CD4-positive, alpha-beta T cell (primary cell): Measurements from ENCODE around the gene MTUS2. TPM values are rescaled to one million over a fixed set of nuclear protein-coding genes. Genes with fewer than 3 reads are reported as not detected.

Experiments used
- ATAC-seq: fragments of 200-7000 bp; cut with Tn5 transposase; one replicate; pipeline ENCODE4 v1.10.0; 2022; ENCODE audit warnings: mild to moderate bottlenecking; ENCODE audit not compliant: poor library complexity
- CTCF ChIA-PET: fragments of 350-600 bp; sonication (Branson Sonifier 250); formaldehyde crosslinking; loops from one replicate; lab custom pipeline; 2021; ENCODE audit warnings: antibody characterized with exemption, inconsistent platforms; lab: Charles Lee
- POLR2A ChIA-PET: fragments of 350-600 bp; sonication (Branson Sonifier 250); formaldehyde crosslinking; loops from one replicate; lab custom pipeline; 2021; ENCODE audit warnings: antibody characterized with exemption, inconsistent platforms; lab: Charles Lee
- DNase-seq, 14 experiments: peaks; one replicate each; pipeline ENCODE4 v3.0.0-alpha.2; 2013 to 2020; ENCODE audit warnings: mixed read lengths in 2 of 14
- H3K27ac ChIP-seq, 2 donors: one replicate each; pipeline versions ENCODE4 v1.5.1 to v1.7.0; 2013; ENCODE audit warnings: low read length in 2 of 2, low read depth in 1 of 2, mild to moderate bottlenecking in 1 of 2
- H3K27me3 ChIP-seq, 2 experiments: 1 replicate in 1 of 2; 2 replicates in 1 of 2; pipeline versions ENCODE4 v1.6.1 to v1.7.0; 2013; ENCODE audit warnings: low read length in 2 of 2, control low read depth in 1 of 2, mild to moderate bottlenecking in 1 of 2, moderate library complexity in 1 of 2; ENCODE audit not compliant: insufficient read depth in 2 of 2, control insufficient read depth in 1 of 2
- H3K36me3 ChIP-seq: one replicate; pipeline ENCODE4 v1.6.1; 2013; ENCODE audit warnings: low read length, control low read depth; ENCODE audit not compliant: insufficient read depth
- H3K4me1 ChIP-seq: one replicate; pipeline ENCODE4 v1.6.1; 2013; ENCODE audit warnings: low read length, control low read depth; ENCODE audit not compliant: insufficient read depth
- H3K4me3 ChIP-seq: one replicate; pipeline ENCODE4 v1.5.1; 2013; ENCODE audit warnings: mild to moderate bottlenecking, low read length, moderate library complexity
- H3K9me3 ChIP-seq, 2 experiments: 1 replicate in 1 of 2; 2 replicates in 1 of 2; pipeline versions ENCODE4 v1.6.1 to v1.7.0; 2013; ENCODE audit warnings: low read length in 2 of 2, mild to moderate bottlenecking in 2 of 2, control low read depth in 1 of 2, moderate library complexity in 1 of 2; ENCODE audit not compliant: control insufficient read depth in 1 of 2, insufficient read depth in 1 of 2
- H3K27ac Mint-ChIP-seq: one replicate; pipeline ENCODE4 v1.8.0; 2020; ENCODE audit warnings: mixed read lengths
- H3K27me3 Mint-ChIP-seq: one replicate; pipeline ENCODE4 v1.8.0; 2021; ENCODE audit warnings: mixed read lengths
- H3K36me3 Mint-ChIP-seq: one replicate; pipeline ENCODE4 v1.8.0; 2021; ENCODE audit warnings: low read depth, mixed read lengths
- H3K4me1 Mint-ChIP-seq: one replicate; pipeline ENCODE4 v1.8.0; 2021; ENCODE audit warnings: low read depth, mixed read lengths
- H3K4me3 Mint-ChIP-seq: one replicate; pipeline ENCODE4 v1.8.0; 2020; ENCODE audit warnings: mild to moderate bottlenecking, mixed read lengths
- H3K9me3 Mint-ChIP-seq: one replicate; pipeline ENCODE4 v1.8.0; 2020; ENCODE audit warnings: mixed read lengths
- intact Hi-C, 2 experiments: fragments of 100-400 bp; cut with DNase I in 1 of 2; cut with micrococcal nuclease in 1 of 2; formaldehyde crosslinking; loops; one replicate each; pipeline versions ENCODE4 v1.15.1 to v1.9.0; 2023 to 2025; cut with DNase I, micrococcal nuclease
- total RNA-seq, 174 experiments: library from RNA in 2 of 174; stranded (reverse) in 2 of 174; gene quantifications; one replicate each; pipeline ENCODE4 v1.2.3 and lab custom pipeline; 2021 to 2026
- TF ChIP-seq, protein P1 (sequence below): fragments of 200-600 bp; IDR thresholded peaks from one replicate; pipeline ENCODE4 v1.8.0; 2022; ENCODE audit warnings: antibody characterized with exemption, mild to moderate bottlenecking

The MTUS2 gene
- total RNA-seq, 2 experiments from 2014 or later = 0.38 to 0.81 TPM

DNA sequence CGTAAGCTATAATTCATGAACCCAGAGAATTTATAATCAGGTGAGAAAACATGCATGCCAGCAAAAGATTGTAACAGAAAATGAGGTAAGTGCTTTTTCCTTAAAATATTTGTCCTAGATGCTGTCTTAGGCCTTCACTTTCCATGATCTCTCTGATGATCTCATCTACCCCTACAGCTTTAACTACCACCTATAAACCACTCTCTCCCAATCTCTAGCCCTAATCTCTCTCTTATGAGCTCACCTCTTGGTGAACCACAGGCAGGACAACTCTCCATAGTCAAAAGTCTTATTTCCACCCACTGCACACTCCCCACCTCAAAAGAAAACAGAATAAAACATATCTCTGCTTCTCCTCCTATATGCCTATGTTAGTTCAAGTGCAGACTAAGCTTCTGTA lies 638.3 kb downstream of the MTUS2 start:
- H3K27me3 ChIP-seq = peaks cover 0 to 12% of the 10 kb centered on the region in 2 experiments
- no peaks in the 10 kb centered on the region for H3K4me1 ChIP-seq
- Mint-ChIP-seq H3K4me3 (no peak overlapping the region), H3K9me3 (no peaks in the 10 kb centered on the region), H3K36me3 (no peaks in the 10 kb centered on the region), H3K27me3 (peaks cover 28% of the 10 kb centered on the region), H3K4me1 (no peaks in the 10 kb centered on the region), H3K27ac (no peak overlapping the region)
- intact Hi-C loops = no loop called here
- TF ChIP-seq, protein P1, sequence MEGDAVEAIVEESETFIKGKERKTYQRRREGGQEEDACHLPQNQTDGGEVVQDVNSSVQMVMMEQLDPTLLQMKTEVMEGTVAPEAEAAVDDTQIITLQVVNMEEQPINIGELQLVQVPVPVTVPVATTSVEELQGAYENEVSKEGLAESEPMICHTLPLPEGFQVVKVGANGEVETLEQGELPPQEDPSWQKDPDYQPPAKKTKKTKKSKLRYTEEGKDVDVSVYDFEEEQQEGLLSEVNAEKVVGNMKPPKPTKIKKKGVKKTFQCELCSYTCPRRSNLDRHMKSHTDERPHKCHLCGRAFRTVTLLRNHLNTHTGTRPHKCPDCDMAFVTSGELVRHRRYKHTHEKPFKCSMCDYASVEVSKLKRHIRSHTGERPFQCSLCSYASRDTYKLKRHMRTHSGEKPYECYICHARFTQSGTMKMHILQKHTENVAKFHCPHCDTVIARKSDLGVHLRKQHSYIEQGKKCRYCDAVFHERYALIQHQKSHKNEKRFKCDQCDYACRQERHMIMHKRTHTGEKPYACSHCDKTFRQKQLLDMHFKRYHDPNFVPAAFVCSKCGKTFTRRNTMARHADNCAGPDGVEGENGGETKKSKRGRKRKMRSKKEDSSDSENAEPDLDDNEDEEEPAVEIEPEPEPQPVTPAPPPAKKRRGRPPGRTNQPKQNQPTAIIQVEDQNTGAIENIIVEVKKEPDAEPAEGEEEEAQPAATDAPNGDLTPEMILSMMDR = no peak
- ChIA-PET POLR2A (interaction anchor here (0.7 kb wide), 1 partner anchor 891 kb away, joined by 3 read pairs; no protein-coding TSS in a partner anchor), CTCF (no interaction called here)
- no peak overlapping the region for H3K4me3 ChIP-seq
- no peak overlapping the region for H3K27ac ChIP-seq
- H3K36me3 ChIP-seq = no peaks in the 10 kb centered on the region
- ATAC-seq (no peak), DNase-seq (no peak)
- H3K9me3 ChIP-seq = no peaks in the 10 kb centered on the region

DNA sequence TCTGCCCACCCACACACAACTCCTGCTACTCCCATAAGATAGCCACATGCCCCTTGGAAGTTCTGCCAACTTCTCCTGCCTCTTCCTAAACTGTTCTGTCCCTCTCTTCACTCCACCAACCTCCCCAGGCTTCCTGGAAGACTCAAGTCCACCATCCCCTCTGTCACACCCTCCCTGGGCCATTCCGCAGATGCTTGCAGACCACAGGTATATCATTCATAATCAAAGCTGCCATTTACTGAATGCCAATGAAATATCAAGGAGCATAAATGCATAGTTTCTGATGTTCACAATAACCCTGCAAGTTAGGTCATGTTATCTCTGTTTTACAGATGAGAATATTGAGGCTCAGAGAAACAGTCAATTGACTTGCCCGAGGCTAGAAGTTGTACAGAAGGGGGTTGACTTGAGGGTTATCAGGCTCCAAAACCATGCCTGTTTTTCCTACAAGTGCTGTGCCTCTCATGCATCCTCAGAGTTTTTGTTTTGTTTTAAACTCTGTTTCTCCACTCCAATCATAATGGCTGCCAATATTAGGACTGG lies 639.7 kb downstream of the MTUS2 start:
- CTCF ChIA-PET = no interaction called here
- DNase-seq (no peak), ATAC-seq (no peak)
- Mint-ChIP-seq H3K4me1 (no peaks in the 10 kb centered on the region), H3K27me3 (peaks cover 21% of the 10 kb centered on the region), H3K27ac (no peak overlapping the region), H3K4me3 (no peak overlapping the region), H3K36me3 (no peaks in the 10 kb centered on the region), H3K9me3 (no peaks in the 10 kb centered on the region)
- intact Hi-C loops = no loop called here
- POLR2A ChIA-PET = no interaction called here
- Histone ChIP-seq H3K4me3 (no peak overlapping the region), H3K36me3 (no peaks in the 10 kb centered on the region), H3K27ac (no peak overlapping the region), H3K4me1 (no peaks in the 10 kb centered on the region), H3K9me3 (no peaks in the 10 kb centered on the region), H3K27me3 (peaks cover 0 to 12% of the 10 kb centered on the region in 2 experiments)
- TF ChIP-seq, protein P1 = no peak

DNA sequence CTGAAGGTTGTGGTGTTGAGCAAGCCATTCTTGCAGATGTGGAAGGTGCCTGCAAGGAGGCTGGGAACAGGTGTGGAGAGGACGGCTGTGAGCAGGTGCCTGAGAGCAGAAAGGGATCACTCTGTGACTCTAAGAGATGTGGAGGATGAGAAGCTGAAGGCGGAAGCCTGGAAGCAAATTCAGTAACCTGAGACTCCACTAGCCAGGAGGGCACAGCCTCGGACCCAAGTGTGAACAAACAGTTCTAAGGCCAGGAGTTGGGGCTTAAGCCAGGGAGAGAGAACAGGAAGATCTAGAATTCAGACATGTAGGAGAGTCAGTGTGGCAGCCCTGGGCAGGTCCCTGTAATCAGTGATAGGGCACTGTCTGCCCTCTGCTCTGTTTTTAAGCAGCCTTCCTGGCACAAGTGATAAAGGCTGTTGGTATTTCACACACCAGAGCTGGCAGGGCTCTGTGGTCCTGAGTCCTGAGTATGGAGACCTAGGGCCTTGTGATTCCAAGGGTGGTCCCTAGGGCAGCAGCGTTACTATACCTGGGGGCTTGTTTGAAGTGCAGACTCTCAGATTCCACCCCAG lies 644.1 kb downstream of the MTUS2 start:
- DNase-seq (no peak), ATAC-seq (no peak)
- no peaks in the 10 kb centered on the region for H3K9me3 ChIP-seq
- no peaks in the 10 kb centered on the region for H3K4me1 ChIP-seq
- H3K4me3 ChIP-seq = no peak overlapping the region
- ChIA-PET CTCF (no interaction called here), POLR2A (no interaction called here)
- Mint-ChIP-seq H3K4me1 (no peaks in the 10 kb centered on the region), H3K9me3 (no peaks in the 10 kb centered on the region), H3K27ac (no peak overlapping the region), H3K27me3 (peaks cover 11% of the 10 kb centered on the region), H3K36me3 (no peaks in the 10 kb centered on the region), H3K4me3 (no peak overlapping the region)
- TF ChIP-seq, protein P1 = no peak
- peaks cover 0 to 12% of the 10 kb centered on the region in 2 experiments for H3K27me3 ChIP-seq
- intact Hi-C loops = no loop called here
- no peak overlapping the region for H3K27ac ChIP-seq
- no peaks in the 10 kb centered on the region for H3K36me3 ChIP-seq
